Stimulated activated naive CD8-positive, alpha-beta T cell treated with anti-CD3 and anti-CD28 coated beads, Interleukin-15, amount 100 ng/mL, for 72 hours (primary cell): ENCODE data around the gene MNDA.
"Not testable (repeated sequence)": the region's sequence is repeated elsewhere in the genome, so short reads cannot be mapped to it uniquely, and the experiment has no call there.

Experiments
- ATAC-seq: fragments of 150-1000 bp; cut with Tn5 transposase; 2 replicates; pipeline ENCODE4 v1.10.0; 2021; ENCODE audit warnings: mild to moderate bottlenecking, moderate library complexity
- DNase-seq, 2 donors: peaks; one replicate each; pipeline ENCODE4 v3.0.0; 2021 to 2022
- H3K27ac Mint-ChIP-seq, 2 donors: one replicate each; pipeline ENCODE4 v1.8.0; 2022; ENCODE audit warnings: mild to moderate bottlenecking in 2 of 2, mixed read lengths in 2 of 2, moderate library complexity in 2 of 2
- H3K27me3 Mint-ChIP-seq: one replicate; pipeline ENCODE4 v1.8.0; 2022; ENCODE audit warnings: mixed read lengths
- H3K4me1 Mint-ChIP-seq: one replicate; pipeline ENCODE4 v1.8.0; 2022; ENCODE audit warnings: mild to moderate bottlenecking, mixed read lengths
- H3K4me3 Mint-ChIP-seq, 2 donors: one replicate each; pipeline ENCODE4 v1.8.0; 2022; ENCODE audit warnings: mild to moderate bottlenecking in 2 of 2, mixed read lengths in 2 of 2, moderate library complexity in 1 of 2
- H3K9me3 Mint-ChIP-seq, 2 donors: one replicate each; pipeline ENCODE4 v1.8.0; 2022; ENCODE audit warnings: mixed read lengths in 2 of 2

MNDA gene

GRCh38 chr1:158819461-158820443 is 11.4 kb upstream of the MNDA start:
- H3K9me3 Mint-ChIP-seq = no peaks in the 10 kb centered on the region
- ATAC-seq = peak; percentile 69
- DNase-seq = no peak
- H3K27ac Mint-ChIP-seq = peak overlapping the region in 1 of 2 donors; percentile 21
- peaks cover 10% of the 10 kb centered on the region for H3K4me1 Mint-ChIP-seq
- peaks cover 19% of the 10 kb centered on the region for H3K27me3 Mint-ChIP-seq
- no peak overlapping the region for H3K4me3 Mint-ChIP-seq

- Mint-ChIP-seq H3K27me3 (peaks cover 19% of the 10 kb centered on the region), H3K9me3 (no peaks in the 10 kb centered on the region), H3K27ac (no peak overlapping the region), H3K4me1 (peaks cover 10% of the 10 kb centered on the region), H3K4me3 (no peak overlapping the region)
- ATAC-seq (no peak), DNase-seq (no peak)
Measured at GRCh38 chr1:158821723-158822122, 9.4 kb upstream of the MNDA start.

DNA sequence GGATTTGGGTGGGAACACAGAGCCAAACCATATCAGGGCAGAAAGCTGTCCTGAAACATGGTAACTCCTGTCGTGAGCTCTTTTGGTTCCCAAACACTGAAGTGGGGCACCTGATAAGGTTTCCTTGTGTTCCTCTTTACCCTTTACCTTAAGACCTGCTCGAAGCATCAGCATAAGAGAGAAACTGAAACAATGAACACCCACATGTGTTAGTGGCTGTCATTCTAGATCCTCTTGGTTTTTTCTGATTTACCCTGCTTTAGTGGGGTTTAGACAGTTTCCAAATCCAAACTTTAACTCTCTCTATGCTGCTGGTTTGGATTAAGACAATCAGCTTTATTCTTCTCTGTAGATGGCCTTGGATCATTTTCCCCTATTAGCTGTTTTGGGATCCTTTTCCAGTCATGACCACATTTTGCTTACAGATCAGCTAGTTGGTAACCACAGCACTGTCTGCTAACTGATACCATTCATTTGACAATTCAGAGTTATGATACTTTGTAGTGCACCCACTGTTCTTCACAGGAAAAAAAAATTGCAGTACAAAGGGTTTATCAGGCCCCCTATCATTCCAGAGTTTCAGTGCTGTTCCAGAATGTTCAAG is 975 bp upstream of the MNDA start:
- Mint-ChIP-seq H3K4me1 (peaks cover 7% of the 10 kb centered on the region), H3K4me3 (no peak overlapping the region), H3K9me3 (peaks cover 26% of the 10 kb centered on the region in 2 donors), H3K27ac (peak overlapping the region in 1 of 2 donors; percentile 47), H3K27me3 (no peaks in the 10 kb centered on the region)
- ATAC-seq (no peak), DNase-seq (no peak)

DNA sequence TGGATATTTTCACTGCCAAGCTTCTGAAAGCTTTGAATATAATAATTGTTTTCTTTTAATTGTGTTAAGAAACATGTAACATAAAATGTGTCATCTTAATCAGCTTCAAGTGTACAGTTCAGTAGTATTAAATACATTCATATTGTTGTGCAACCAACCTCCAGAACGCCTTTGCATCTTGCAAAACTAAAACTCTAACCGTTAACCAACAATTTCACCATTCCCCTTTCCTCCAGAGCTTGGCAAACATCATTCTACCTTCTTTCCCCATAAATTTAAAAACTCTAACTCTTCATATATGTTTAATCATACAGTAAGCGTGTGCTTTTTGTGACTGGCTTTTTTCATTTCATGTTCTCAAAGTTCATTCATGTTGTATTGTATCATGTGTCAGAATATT is 2.1 kb downstream of the MNDA start:
- Mint-ChIP-seq H3K4me1 (peaks cover 7% of the 10 kb centered on the region), H3K27me3 (no peaks in the 10 kb centered on the region), H3K9me3 (peaks cover 16 to 17% of the 10 kb centered on the region in 2 donors), H3K4me3 (no peak overlapping the region), H3K27ac (peak overlapping the region in 1 of 2 donors; percentile 51)
- DNase-seq (no peak), ATAC-seq (no peak)

DNA sequence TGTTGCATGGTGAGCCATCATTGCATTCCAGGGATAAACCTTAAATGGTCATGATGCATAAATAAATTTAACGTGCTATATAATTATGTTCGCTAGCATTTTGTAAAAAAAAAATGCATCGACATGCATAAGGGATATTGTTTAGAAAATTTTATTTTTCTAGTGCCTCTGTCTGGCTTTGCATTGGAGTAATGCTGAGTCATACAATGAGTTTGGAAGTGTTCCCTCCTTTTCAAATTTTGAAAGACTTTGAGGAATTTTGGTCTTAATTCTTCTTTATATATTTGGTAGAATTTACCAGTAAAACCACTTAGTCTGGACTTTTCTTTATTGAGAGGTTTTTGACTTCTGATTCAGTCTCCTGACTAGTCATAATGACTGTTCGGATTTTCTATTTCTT is 4.9 kb downstream of the MNDA start:
- Mint-ChIP-seq H3K27ac (no peak overlapping the region), H3K9me3 (peaks cover 8% of the 10 kb centered on the region in 2 donors)
- no peak for ATAC-seq

GRCh38 chr1:158838660-158839059 is 7.5 kb downstream of the MNDA start:
- ATAC-seq (no peak), DNase-seq (no peak)
- Mint-ChIP-seq H3K27me3 (peaks cover 29% of the 10 kb centered on the region), H3K9me3 (peaks cover 8% of the 10 kb centered on the region in 2 donors), H3K27ac (no peak overlapping the region), H3K4me3 (no peak overlapping the region), H3K4me1 (no peaks in the 10 kb centered on the region)

More for the DNA sequence above, 4.9 kb downstream of the MNDA start:
- Mint-ChIP-seq H3K27me3 (peaks cover 21% of the 10 kb centered on the region), H3K4me3 (no peak overlapping the region), H3K4me1 (no peaks in the 10 kb centered on the region)
- DNase-seq = no peak

GRCh38 chr1:158839566-158839965 is 8.4 kb downstream of the MNDA start:
- no peak overlapping the region for H3K4me3 Mint-ChIP-seq
- H3K9me3 Mint-ChIP-seq = peaks cover 8 to 10% of the 10 kb centered on the region in 2 donors
- no peak for DNase-seq
- no peak for ATAC-seq
- H3K4me1 Mint-ChIP-seq = no peaks in the 10 kb centered on the region
- H3K27me3 Mint-ChIP-seq = peaks cover 36% of the 10 kb centered on the region
- H3K27ac Mint-ChIP-seq = no peak overlapping the region

- no peak overlapping the region for H3K4me3 Mint-ChIP-seq
- H3K27ac Mint-ChIP-seq = peak overlapping the region in 1 of 2 donors; percentile 10
- no peaks in the 10 kb centered on the region for H3K4me1 Mint-ChIP-seq
- peaks cover 8 to 13% of the 10 kb centered on the region in 2 donors for H3K9me3 Mint-ChIP-seq
- peaks cover 36% of the 10 kb centered on the region for H3K27me3 Mint-ChIP-seq
- no peak for ATAC-seq
- no peak for DNase-seq
Measured at GRCh38 chr1:158840236-158840635, 9.1 kb downstream of the MNDA start.

GRCh38 chr1:158864595-158864994 is 33.4 kb downstream of the MNDA start:
- H3K27me3 Mint-ChIP-seq = peaks cover 21% of the 10 kb centered on the region
- no peak overlapping the region for H3K27ac Mint-ChIP-seq
- H3K4me3 Mint-ChIP-seq = no peak overlapping the region
- no peak for DNase-seq
- H3K9me3 Mint-ChIP-seq = peaks cover 21 to 22% of the 10 kb centered on the region in 2 donors
- ATAC-seq = no peak
- no peaks in the 10 kb centered on the region for H3K4me1 Mint-ChIP-seq

- H3K9me3 Mint-ChIP-seq, DNase-seq, H3K27ac Mint-ChIP-seq, H3K4me3 Mint-ChIP-seq, H3K4me1 Mint-ChIP-seq, ATAC-seq: not testable (repeated sequence)
- peaks cover 24% of the 10 kb centered on the region for H3K27me3 Mint-ChIP-seq
Measured at GRCh38 chr1:158870438-158870837, 39.3 kb downstream of the MNDA start.

- Mint-ChIP-seq H3K4me1 (no peaks in the 10 kb centered on the region), H3K4me3 (no peak overlapping the region)
Measured at GRCh38 chr1:158873141-158873540, 42.0 kb downstream of the MNDA start.

GRCh38 chr1:158893654-158894053 is 62.5 kb downstream of the MNDA start:
- Mint-ChIP-seq H3K27me3 (no peaks in the 10 kb centered on the region), H3K4me3 (no peak overlapping the region), H3K27ac (no peak overlapping the region), H3K4me1 (no peaks in the 10 kb centered on the region), H3K9me3 (peaks cover 0 to 13% of the 10 kb centered on the region in 2 donors)
- ATAC-seq (no peak), DNase-seq (no peak)

More at GRCh38 chr1:158873141-158873540, 42.0 kb downstream of the MNDA start:
- ATAC-seq = no peak
- DNase-seq = no peak
- no peak overlapping the region for H3K27ac Mint-ChIP-seq
- peaks cover 11% of the 10 kb centered on the region for H3K27me3 Mint-ChIP-seq
- no peaks in the 10 kb centered on the region for H3K9me3 Mint-ChIP-seq

- Mint-ChIP-seq H3K4me1 (no peaks in the 10 kb centered on the region), H3K4me3 (no peak overlapping the region), H3K27ac (no peak overlapping the region), H3K9me3 (peaks cover 0 to 9% of the 10 kb centered on the region in 2 donors), H3K27me3 (peaks cover 19% of the 10 kb centered on the region)
- DNase-seq (no peak), ATAC-seq (no peak)
Measured at GRCh38 chr1:158898722-158899121, 67.6 kb downstream of the MNDA start.
